CD4-positive, alpha-beta T cell (primary cell): ENCODE results near the gene PLXDC1. TPM values are rescaled to one million over a fixed set of nuclear protein-coding genes. Genes with fewer than 3 reads are reported as not detected.

Source experiments
- ATAC-seq: fragments of 200-7000 bp; cut with Tn5 transposase; one replicate; pipeline ENCODE4 v1.10.0; 2022; ENCODE audit warnings: mild to moderate bottlenecking; ENCODE audit not compliant: poor library complexity
- CTCF ChIA-PET: fragments of 350-600 bp; sonication (Branson Sonifier 250); formaldehyde crosslinking; loops from one replicate; lab custom pipeline; 2021; ENCODE audit warnings: antibody characterized with exemption, inconsistent platforms; lab: Charles Lee
- POLR2A ChIA-PET: fragments of 350-600 bp; sonication (Branson Sonifier 250); formaldehyde crosslinking; loops from one replicate; lab custom pipeline; 2021; ENCODE audit warnings: antibody characterized with exemption, inconsistent platforms; lab: Charles Lee
- DNase-seq, 14 experiments: peaks; one replicate each; pipeline ENCODE4 v3.0.0-alpha.2; 2013 to 2020; ENCODE audit warnings: mixed read lengths in 2 of 14
- H3K27ac ChIP-seq, 2 donors: one replicate each; pipeline versions ENCODE4 v1.5.1 to v1.7.0; 2013; ENCODE audit warnings: low read length in 2 of 2, low read depth in 1 of 2, mild to moderate bottlenecking in 1 of 2
- H3K27me3 ChIP-seq, 2 experiments: 1 replicate in 1 of 2; 2 replicates in 1 of 2; pipeline versions ENCODE4 v1.6.1 to v1.7.0; 2013; ENCODE audit warnings: low read length in 2 of 2, control low read depth in 1 of 2, mild to moderate bottlenecking in 1 of 2, moderate library complexity in 1 of 2; ENCODE audit not compliant: insufficient read depth in 2 of 2, control insufficient read depth in 1 of 2
- H3K36me3 ChIP-seq: one replicate; pipeline ENCODE4 v1.6.1; 2013; ENCODE audit warnings: low read length, control low read depth; ENCODE audit not compliant: insufficient read depth
- H3K4me1 ChIP-seq: one replicate; pipeline ENCODE4 v1.6.1; 2013; ENCODE audit warnings: low read length, control low read depth; ENCODE audit not compliant: insufficient read depth
- H3K4me3 ChIP-seq: one replicate; pipeline ENCODE4 v1.5.1; 2013; ENCODE audit warnings: mild to moderate bottlenecking, low read length, moderate library complexity
- H3K9me3 ChIP-seq, 2 experiments: 1 replicate in 1 of 2; 2 replicates in 1 of 2; pipeline versions ENCODE4 v1.6.1 to v1.7.0; 2013; ENCODE audit warnings: low read length in 2 of 2, mild to moderate bottlenecking in 2 of 2, control low read depth in 1 of 2, moderate library complexity in 1 of 2; ENCODE audit not compliant: control insufficient read depth in 1 of 2, insufficient read depth in 1 of 2
- H3K27ac Mint-ChIP-seq: one replicate; pipeline ENCODE4 v1.8.0; 2020; ENCODE audit warnings: mixed read lengths
- H3K27me3 Mint-ChIP-seq: one replicate; pipeline ENCODE4 v1.8.0; 2021; ENCODE audit warnings: mixed read lengths
- H3K36me3 Mint-ChIP-seq: one replicate; pipeline ENCODE4 v1.8.0; 2021; ENCODE audit warnings: low read depth, mixed read lengths
- H3K4me1 Mint-ChIP-seq: one replicate; pipeline ENCODE4 v1.8.0; 2021; ENCODE audit warnings: low read depth, mixed read lengths
- H3K4me3 Mint-ChIP-seq: one replicate; pipeline ENCODE4 v1.8.0; 2020; ENCODE audit warnings: mild to moderate bottlenecking, mixed read lengths
- H3K9me3 Mint-ChIP-seq: one replicate; pipeline ENCODE4 v1.8.0; 2020; ENCODE audit warnings: mixed read lengths
- intact Hi-C, 2 experiments: fragments of 100-400 bp; cut with DNase I in 1 of 2; cut with micrococcal nuclease in 1 of 2; formaldehyde crosslinking; loops; one replicate each; pipeline versions ENCODE4 v1.15.1 to v1.9.0; 2023 to 2025; cut with DNase I, micrococcal nuclease
- total RNA-seq, 174 experiments: library from RNA in 2 of 174; stranded (reverse) in 2 of 174; gene quantifications; one replicate each; pipeline ENCODE4 v1.2.3 and lab custom pipeline; 2021 to 2026
- TF ChIP-seq, protein P1 (sequence below): fragments of 200-600 bp; IDR thresholded peaks from one replicate; pipeline ENCODE4 v1.8.0; 2022; ENCODE audit warnings: antibody characterized with exemption, mild to moderate bottlenecking

PLXDC1 gene
- total RNA-seq, 2 experiments from 2014 or later = 66.7 to 67.6 TPM

DNA sequence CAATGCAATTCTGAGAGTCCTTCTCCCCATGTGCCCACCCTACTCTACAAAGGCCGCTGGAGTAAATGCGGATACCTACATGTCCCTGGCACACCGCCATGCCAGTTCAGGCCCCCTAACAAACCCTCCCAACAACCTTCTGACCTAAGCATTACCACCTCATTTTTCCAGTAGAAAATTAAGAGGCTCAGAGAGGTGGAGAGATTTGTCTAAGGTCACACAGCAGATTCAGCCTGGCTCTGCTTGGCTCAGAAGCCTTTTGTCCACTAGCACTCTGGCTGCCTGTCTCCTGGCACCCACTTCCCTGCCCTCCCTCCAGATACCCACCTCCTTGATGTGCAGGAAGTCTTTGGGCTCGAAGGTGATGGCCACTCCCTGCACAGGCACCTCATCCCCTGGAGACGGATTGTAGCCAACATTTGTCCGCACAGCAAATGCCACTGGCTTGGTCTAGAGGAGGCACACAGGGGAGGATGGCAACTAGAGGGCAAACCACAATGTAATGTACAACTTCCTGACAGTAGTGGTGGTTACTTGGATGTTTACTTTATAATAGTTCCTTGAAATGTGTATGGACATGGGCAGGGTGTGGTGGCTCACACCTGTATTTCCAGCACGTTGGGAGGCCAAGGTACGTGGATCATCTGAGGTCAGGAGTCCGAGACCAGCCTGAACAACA, 35.9 kb upstream of the PLXDC1 start:
- TF ChIP-seq, protein P1, sequence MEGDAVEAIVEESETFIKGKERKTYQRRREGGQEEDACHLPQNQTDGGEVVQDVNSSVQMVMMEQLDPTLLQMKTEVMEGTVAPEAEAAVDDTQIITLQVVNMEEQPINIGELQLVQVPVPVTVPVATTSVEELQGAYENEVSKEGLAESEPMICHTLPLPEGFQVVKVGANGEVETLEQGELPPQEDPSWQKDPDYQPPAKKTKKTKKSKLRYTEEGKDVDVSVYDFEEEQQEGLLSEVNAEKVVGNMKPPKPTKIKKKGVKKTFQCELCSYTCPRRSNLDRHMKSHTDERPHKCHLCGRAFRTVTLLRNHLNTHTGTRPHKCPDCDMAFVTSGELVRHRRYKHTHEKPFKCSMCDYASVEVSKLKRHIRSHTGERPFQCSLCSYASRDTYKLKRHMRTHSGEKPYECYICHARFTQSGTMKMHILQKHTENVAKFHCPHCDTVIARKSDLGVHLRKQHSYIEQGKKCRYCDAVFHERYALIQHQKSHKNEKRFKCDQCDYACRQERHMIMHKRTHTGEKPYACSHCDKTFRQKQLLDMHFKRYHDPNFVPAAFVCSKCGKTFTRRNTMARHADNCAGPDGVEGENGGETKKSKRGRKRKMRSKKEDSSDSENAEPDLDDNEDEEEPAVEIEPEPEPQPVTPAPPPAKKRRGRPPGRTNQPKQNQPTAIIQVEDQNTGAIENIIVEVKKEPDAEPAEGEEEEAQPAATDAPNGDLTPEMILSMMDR = no peak
- intact Hi-C loops = no loop called here
- Mint-ChIP-seq H3K4me1 (peaks cover 1% of the 10 kb centered on the region), H3K27ac (no peak overlapping the region), H3K4me3 (no peak overlapping the region), H3K9me3 (no peaks in the 10 kb centered on the region), H3K27me3 (no peaks in the 10 kb centered on the region), H3K36me3 (peaks cover 43% of the 10 kb centered on the region)
- no peak for DNase-seq
- ChIA-PET CTCF (no interaction called here), POLR2A (no interaction called here)
- Histone ChIP-seq H3K27ac (no peak overlapping the region), H3K4me3 (no peak overlapping the region), H3K9me3 (no peaks in the 10 kb centered on the region), H3K36me3 (peaks cover 65% of the 10 kb centered on the region), H3K4me1 (no peaks in the 10 kb centered on the region), H3K27me3 (no peaks in the 10 kb centered on the region)
- ATAC-seq = no peak

DNA sequence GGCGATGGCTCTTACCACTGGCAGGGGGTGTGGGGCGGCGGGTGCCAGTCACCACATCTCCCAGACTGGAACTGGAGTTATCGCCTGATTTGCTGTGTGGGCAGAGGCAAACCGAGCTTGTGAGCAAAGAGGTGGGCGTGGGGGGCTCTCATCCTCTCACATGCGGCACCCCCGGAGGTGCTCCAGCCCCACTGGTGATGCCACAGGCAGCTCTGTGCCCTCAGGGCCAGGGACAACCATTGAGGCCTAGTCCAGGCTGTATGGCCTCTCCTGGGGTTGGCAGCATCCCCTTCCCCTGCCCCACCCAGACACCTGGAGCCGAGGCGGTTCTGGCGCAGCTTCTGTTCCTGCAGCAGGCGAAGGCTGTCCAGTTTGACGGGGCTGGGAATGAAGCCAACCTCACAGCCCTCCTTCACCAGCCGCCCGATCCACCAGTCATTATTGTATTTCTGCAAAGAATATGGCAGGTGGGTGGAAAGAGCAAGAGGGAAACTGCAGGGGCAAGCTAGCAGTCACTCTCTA, 35.1 kb upstream of the PLXDC1 start:
- H3K27me3 Mint-ChIP-seq = no peaks in the 10 kb centered on the region
- peaks cover 58% of the 10 kb centered on the region for H3K36me3 ChIP-seq
- no peak overlapping the region for H3K27ac ChIP-seq
- no peaks in the 10 kb centered on the region for H3K4me1 ChIP-seq
- TF ChIP-seq, protein P1 = no peak
- H3K4me3 ChIP-seq = no peak overlapping the region
- no peaks in the 10 kb centered on the region for H3K27me3 ChIP-seq
- peaks cover 41% of the 10 kb centered on the region for H3K36me3 Mint-ChIP-seq
- no peaks in the 10 kb centered on the region for H3K4me1 Mint-ChIP-seq
- H3K27ac Mint-ChIP-seq = no peak overlapping the region
- intact Hi-C loops = no loop called here
- H3K4me3 Mint-ChIP-seq = no peak overlapping the region
- CTCF ChIA-PET = interaction anchor here (1.1 kb wide), 1 partner anchor 22 kb away, joined by 4 read pairs; no protein-coding TSS in a partner anchor
- ATAC-seq (no peak), DNase-seq (no peak)
- POLR2A ChIA-PET = no interaction called here
- H3K9me3 ChIP-seq = no peaks in the 10 kb centered on the region
- no peaks in the 10 kb centered on the region for H3K9me3 Mint-ChIP-seq

DNA sequence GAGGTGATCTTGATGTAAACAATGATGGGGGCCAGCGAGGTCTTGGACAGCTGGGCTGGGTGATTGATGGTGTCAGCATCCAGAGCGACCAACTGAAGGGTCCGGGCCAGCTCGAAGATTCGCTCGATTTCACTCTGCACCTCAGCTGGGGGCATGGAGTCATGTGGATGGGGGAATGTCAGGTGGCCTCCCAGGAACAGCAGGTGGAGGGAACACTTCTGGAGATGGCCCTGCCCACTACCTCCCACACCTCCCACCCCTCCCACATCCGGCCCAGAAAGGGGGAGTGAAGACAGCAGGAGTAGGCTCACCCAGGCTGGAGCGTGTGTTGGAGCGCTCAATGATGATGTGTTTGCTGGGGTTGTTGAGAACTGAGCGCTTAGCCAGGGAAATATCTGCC, 32.3 kb upstream of the PLXDC1 start:
- DNase-seq (no peak), ATAC-seq (no peak)
- H3K27me3 Mint-ChIP-seq = no peaks in the 10 kb centered on the region
- no peak overlapping the region for H3K27ac Mint-ChIP-seq
- Histone ChIP-seq H3K4me3 (no peak overlapping the region), H3K4me1 (no peaks in the 10 kb centered on the region), H3K36me3 (peaks cover 47% of the 10 kb centered on the region), H3K9me3 (no peaks in the 10 kb centered on the region), H3K27me3 (no peaks in the 10 kb centered on the region), H3K27ac (no peak overlapping the region)
- TF ChIP-seq, protein P1 = no peak
- H3K9me3 Mint-ChIP-seq = no peaks in the 10 kb centered on the region
- intact Hi-C loops = no loop called here
- peaks cover 47% of the 10 kb centered on the region for H3K36me3 Mint-ChIP-seq
- POLR2A ChIA-PET = interaction anchor here (0.8 kb wide), 1 partner anchor 16 kb away, joined by 3 read pairs; no protein-coding TSS in a partner anchor
- no peaks in the 10 kb centered on the region for H3K4me1 Mint-ChIP-seq
- CTCF ChIA-PET = interaction anchor here (1.1 kb wide), 1 partner anchor 9 kb away, joined by 4 read pairs; no protein-coding TSS in a partner anchor
- no peak overlapping the region for H3K4me3 Mint-ChIP-seq
